Stomach (tissue), 4 donors: ENCODE measurements around the gene WWC2.

Source experiments
- EP300 ChIP-seq: sonication (generic); formaldehyde crosslinking; IDR thresholded peaks from one replicate; pipeline ENCODE4 v1.6.1; 2017; ENCODE audit warnings: antibody characterized with exemption
- POLR2A ChIP-seq, 4 donors: fragments of 450-650 bp; IDR thresholded peaks; one replicate each; pipeline ENCODE4 v1.6.1; 2016; ENCODE audit warnings: antibody characterized with exemption in 4 of 4, control low read depth in 2 of 4, mild to moderate bottlenecking in 1 of 4, moderate library complexity in 1 of 4
- POLR2AphosphoS5 ChIP-seq, 3 donors: sonication (generic); formaldehyde crosslinking; IDR thresholded peaks; one replicate each; pipeline ENCODE4 v1.6.1; 2016; ENCODE audit warnings: antibody characterized with exemption in 3 of 3
- TF ChIP-seq, protein P1 (sequence below), 7 experiments: fragments of 450-650 bp in 4 of 7; fragments of 200-600 bp in 3 of 7; sonication (generic) in 3 of 7; IDR thresholded peaks; one replicate each; pipeline ENCODE4 v1.5.1; 2016 to 2019; ENCODE audit warnings: antibody characterized with exemption in 7 of 7, control low read depth in 2 of 7, mild to moderate bottlenecking in 1 of 7

DNA sequence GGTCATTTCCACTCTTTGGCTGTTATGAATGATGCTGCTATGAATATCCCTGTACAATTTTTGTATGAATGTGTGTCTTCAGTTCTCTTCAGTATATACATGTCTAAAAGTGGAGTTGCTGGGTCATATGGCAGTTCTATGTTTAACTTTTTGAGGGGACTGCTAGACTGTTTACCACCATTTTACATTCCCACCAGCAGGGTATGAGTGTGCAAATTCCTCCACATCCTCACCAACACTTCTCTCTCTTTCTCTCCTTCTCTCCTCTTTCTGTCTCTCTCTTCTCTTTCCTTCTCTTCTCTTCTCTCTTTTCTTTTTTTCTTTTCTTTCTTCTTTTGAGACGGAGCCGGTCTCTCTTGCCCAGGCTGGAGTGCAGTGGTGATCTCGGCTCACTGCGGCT is 7.8 kb downstream of the WWC2 start:
- TF ChIP-seq, protein P1, sequence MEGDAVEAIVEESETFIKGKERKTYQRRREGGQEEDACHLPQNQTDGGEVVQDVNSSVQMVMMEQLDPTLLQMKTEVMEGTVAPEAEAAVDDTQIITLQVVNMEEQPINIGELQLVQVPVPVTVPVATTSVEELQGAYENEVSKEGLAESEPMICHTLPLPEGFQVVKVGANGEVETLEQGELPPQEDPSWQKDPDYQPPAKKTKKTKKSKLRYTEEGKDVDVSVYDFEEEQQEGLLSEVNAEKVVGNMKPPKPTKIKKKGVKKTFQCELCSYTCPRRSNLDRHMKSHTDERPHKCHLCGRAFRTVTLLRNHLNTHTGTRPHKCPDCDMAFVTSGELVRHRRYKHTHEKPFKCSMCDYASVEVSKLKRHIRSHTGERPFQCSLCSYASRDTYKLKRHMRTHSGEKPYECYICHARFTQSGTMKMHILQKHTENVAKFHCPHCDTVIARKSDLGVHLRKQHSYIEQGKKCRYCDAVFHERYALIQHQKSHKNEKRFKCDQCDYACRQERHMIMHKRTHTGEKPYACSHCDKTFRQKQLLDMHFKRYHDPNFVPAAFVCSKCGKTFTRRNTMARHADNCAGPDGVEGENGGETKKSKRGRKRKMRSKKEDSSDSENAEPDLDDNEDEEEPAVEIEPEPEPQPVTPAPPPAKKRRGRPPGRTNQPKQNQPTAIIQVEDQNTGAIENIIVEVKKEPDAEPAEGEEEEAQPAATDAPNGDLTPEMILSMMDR (IDR thresholded peaks at IDR 0.05), result no peak
- TF ChIP-seq POLR2A (IDR thresholded peaks at IDR 0.05) (no peak), EP300 (no peak), POLR2AphosphoS5 (IDR thresholded peaks at IDR 0.05) (no peak)
